ENCODE measurements around the gene NACC2. TPM values are rescaled to one million over a fixed set of nuclear protein-coding genes. Genes with fewer than 3 reads are reported as not detected.

Gene NACC2
- total and polyA plus RNA-seq, 2 donors (not counting 1 experiment from before 2014, with no cell fraction given): 0.34 to 1.9 TPM

- H3K9me3 ChIP-seq (ENCODE audit: control extremely low read depth in 1 of 3, control insufficient read depth in 2 of 3, insufficient read depth in 1 of 3, low read length in 2 of 3): peaks cover 0 to 4% (median 0%) of the 10 kb centered on the region in 3 donors
- H2AFZ ChIP-seq (ENCODE audit: insufficient read depth, low read depth, low read length, poor library complexity, severe bottlenecking): no peak overlapping the region
- WGBS (ENCODE audit: insufficient coverage): 95% methylated on average over 14 of the region's 26 CpGs
- no peaks in the 10 kb centered on the region for H3K36me3 ChIP-seq (replicated peaks in 1 of 2; ENCODE audit: control extremely low read depth in 1 of 2, control insufficient read depth in 1 of 2, extremely low read depth in 1 of 2, insufficient read depth in 2 of 2, low read length in 1 of 2)
- no peak overlapping the region for H3K4me3 Mint-ChIP-seq
- peaks cover 8% of the 10 kb centered on the region for H3K4me1 Mint-ChIP-seq
- intact Hi-C loops (cut with micrococcal nuclease): no loop called here
- H3K27me3 Mint-ChIP-seq: peaks cover 11% of the 10 kb centered on the region
- H3K9ac ChIP-seq (ENCODE audit: low read length): no peak overlapping the region
- ChIA-PET POLR2A (no interaction called here), CTCF (interaction anchor here (0.9 kb wide), 1 partner anchor 139 kb away, joined by 3 read pairs; no protein-coding TSS in a partner anchor)
- H3K9me3 Mint-ChIP-seq (ENCODE audit: insufficient read depth): no peaks in the 10 kb centered on the region
- H3K79me2 ChIP-seq (ENCODE audit: control insufficient read depth, insufficient read depth, low read length): no peaks in the 10 kb centered on the region
- H3K27ac ChIP-seq (ENCODE audit: low read length in 2 of 2): no peak overlapping the region
- H3K27me3 ChIP-seq (replicated peaks in 1 of 4; ENCODE audit: control extremely low read depth in 1 of 4, control insufficient read depth in 3 of 4, insufficient read depth in 4 of 4, low read length in 3 of 4): peaks cover 0 to 38% (median 3%) of the 10 kb centered on the region in 4 experiments
- DNase-seq (no peak), ATAC-seq (ENCODE audit: low read depth) (no peak)
- H3K4me3 ChIP-seq (ENCODE audit: control extremely low read depth in 1 of 5, extremely low read depth in 1 of 5, insufficient read depth in 1 of 5, low read depth in 2 of 5, low read length in 4 of 5): no peak overlapping the region
- TF ChIP-seq EZH2 (IDR thresholded peaks at IDR 0.05; ENCODE audit: borderline replicate concordance, insufficient read depth, low read depth, low read length, poor library complexity, severe bottlenecking) (no peak), CTCF (IDR thresholded peaks at IDR 0.05) (no peak)
- H3K27ac Mint-ChIP-seq: no peak overlapping the region
- H3K4me2 ChIP-seq (replicated peaks; ENCODE audit: low read depth, low read length, poor library complexity, severe bottlenecking): no peak overlapping the region
- no peaks in the 10 kb centered on the region for H4K20me1 ChIP-seq (ENCODE audit: control insufficient read depth, insufficient read depth, low read length, poor library complexity, severe bottlenecking)
- H3K4me1 ChIP-seq (ENCODE audit: control insufficient read depth in 2 of 2, insufficient read depth in 2 of 2, low read length in 2 of 2): peaks cover 13 to 14% of the 10 kb centered on the region in 2 donors
Observed at GRCh38 chr9:135983208-135984071, 111.6 kb downstream of the NACC2 start.
